Measurements from ENCODE around the gene LRRC56. TPM values are rescaled to one million over a fixed set of nuclear protein-coding genes. Genes with fewer than 3 reads are reported as not detected.
A peak's percentile ranks its signal among the peaks of the same experiment; 100 is the strongest.
"Not testable (repeated sequence)": the region's sequence is repeated elsewhere in the genome, so short reads cannot be mapped to it uniquely, and the experiment has no call there.

Gene LRRC56
- total and polyA plus RNA-seq, 9 donors = 1.7 to 8.4 (median 5.4) TPM

GRCh38 chr11:508956-509355 is 28.4 kb upstream of the LRRC56 start:
- no peak for DNase-seq
- H3K4me1 ChIP-seq (ENCODE audit: control insufficient read depth, insufficient read depth, low read length) = peaks cover 28% of the 10 kb centered on the region
- WGBS (ENCODE audit: insufficient coverage) = 100% methylated on average over 1 of the region's 5 CpGs
- no peaks in the 10 kb centered on the region for H3K27me3 ChIP-seq (ENCODE audit: control insufficient read depth, insufficient read depth, low read length)
- H3K4me3 ChIP-seq (ENCODE audit: low read length) = no peak overlapping the region
- no peaks in the 10 kb centered on the region for H3K9me3 ChIP-seq (replicated peaks; ENCODE audit: control insufficient read depth, low read depth, low read length)
- no peak overlapping the region for H3K27ac ChIP-seq (ENCODE audit: low read length)
- peaks cover 34% of the 10 kb centered on the region for H3K36me3 ChIP-seq (ENCODE audit: control insufficient read depth, insufficient read depth, low read length)

GRCh38 chr11:512761-513595 is 24.3 kb upstream of the LRRC56 start:
- Histone ChIP-seq H3K36me3 (ENCODE audit: control insufficient read depth, insufficient read depth, low read length) (peaks cover 42% of the 10 kb centered on the region), H3K9me3 (replicated peaks; ENCODE audit: control insufficient read depth, low read depth, low read length) (no peaks in the 10 kb centered on the region), H3K4me1 (ENCODE audit: control insufficient read depth, insufficient read depth, low read length) (peaks cover 3% of the 10 kb centered on the region), H3K27ac (ENCODE audit: low read length) (no peak overlapping the region), H3K4me3 (ENCODE audit: low read length) (no peak overlapping the region), H3K27me3 (ENCODE audit: control insufficient read depth, insufficient read depth, low read length) (no peaks in the 10 kb centered on the region)
- peak; percentile 3 for DNase-seq
- 92% methylated on average over 25 of the region's 29 CpGs for WGBS (ENCODE audit: insufficient coverage)

- H3K27ac ChIP-seq (ENCODE audit: low read length) = no peak overlapping the region
- no peak for DNase-seq
- no peak overlapping the region for H3K4me3 ChIP-seq (ENCODE audit: low read length)
- WGBS (ENCODE audit: insufficient coverage) = 93% methylated on average over 9 of the region's 10 CpGs
- H3K27me3 ChIP-seq (ENCODE audit: control insufficient read depth, insufficient read depth, low read length) = no peaks in the 10 kb centered on the region
- peaks cover 32% of the 10 kb centered on the region for H3K36me3 ChIP-seq (ENCODE audit: control insufficient read depth, insufficient read depth, low read length)
- peaks cover 6% of the 10 kb centered on the region for H3K4me1 ChIP-seq (ENCODE audit: control insufficient read depth, insufficient read depth, low read length)
- no peaks in the 10 kb centered on the region for H3K9me3 ChIP-seq (replicated peaks; ENCODE audit: control insufficient read depth, low read depth, low read length)
Measured at GRCh38 chr11:514606-515005, 22.7 kb upstream of the LRRC56 start.

DNA sequence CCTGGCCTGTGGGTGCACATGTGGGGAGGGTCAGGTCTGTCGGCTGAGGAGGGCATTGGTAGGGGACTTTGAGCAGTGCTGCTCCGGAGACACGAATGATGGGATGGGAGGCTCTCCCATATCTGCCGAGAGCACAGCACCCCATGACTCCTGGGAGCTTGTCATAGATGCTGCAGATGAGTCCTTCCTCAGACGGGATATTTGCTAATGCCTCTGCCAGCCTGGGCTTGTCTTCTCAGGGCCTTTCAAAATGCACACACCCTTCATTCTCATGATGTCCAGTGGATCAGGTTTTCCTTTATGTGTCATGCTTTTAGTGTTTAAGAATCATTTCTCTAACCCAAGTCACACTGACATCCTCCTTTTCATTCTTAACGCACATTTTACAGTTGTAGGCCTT is 22.2 kb upstream of the LRRC56 start:
- Histone ChIP-seq H3K36me3 (ENCODE audit: control insufficient read depth, insufficient read depth, low read length) (peaks cover 28% of the 10 kb centered on the region), H3K4me3 (ENCODE audit: low read length) (no peak overlapping the region), H3K27me3 (ENCODE audit: control insufficient read depth, insufficient read depth, low read length) (no peaks in the 10 kb centered on the region), H3K9me3 (replicated peaks; ENCODE audit: control insufficient read depth, low read depth, low read length) (no peaks in the 10 kb centered on the region), H3K4me1 (ENCODE audit: control insufficient read depth, insufficient read depth, low read length) (peaks cover 6% of the 10 kb centered on the region), H3K27ac (ENCODE audit: low read length) (no peak overlapping the region)
- no peak for DNase-seq
- WGBS (ENCODE audit: insufficient coverage) = 93% methylated on average over 3 of the region's 6 CpGs

DNA sequence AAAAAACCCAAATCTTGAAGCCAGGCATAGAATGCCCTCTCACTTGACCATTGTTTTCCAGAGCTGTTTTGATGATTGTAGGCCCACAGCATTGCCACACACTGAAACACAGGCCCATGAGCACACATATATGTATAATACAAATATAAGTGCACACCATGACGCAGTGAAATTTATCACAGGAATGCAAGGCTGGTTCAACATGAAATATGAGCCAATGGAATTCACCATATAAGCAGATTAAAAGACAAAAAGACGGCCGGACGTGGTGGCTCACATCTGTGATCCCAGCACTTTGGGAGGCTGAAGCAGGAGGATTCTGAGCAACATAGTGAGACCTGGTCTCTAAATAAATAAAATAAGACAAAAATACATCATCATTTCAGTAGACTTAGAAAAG is 20.9 kb upstream of the LRRC56 start:
- no peak overlapping the region for H3K27ac ChIP-seq (ENCODE audit: low read length)
- no peaks in the 10 kb centered on the region for H3K27me3 ChIP-seq (ENCODE audit: control insufficient read depth, insufficient read depth, low read length)
- H3K4me3 ChIP-seq (ENCODE audit: low read length) = no peak overlapping the region
- H3K4me1 ChIP-seq (ENCODE audit: control insufficient read depth, insufficient read depth, low read length) = peaks cover 6% of the 10 kb centered on the region
- no CpG with 5 or more reads among the region's 4 CpGs for WGBS (ENCODE audit: insufficient coverage)
- H3K9me3 ChIP-seq (replicated peaks; ENCODE audit: control insufficient read depth, low read depth, low read length) = no peaks in the 10 kb centered on the region
- peaks cover 19% of the 10 kb centered on the region for H3K36me3 ChIP-seq (ENCODE audit: control insufficient read depth, insufficient read depth, low read length)
- no peak for DNase-seq

- peak; percentile 2 for DNase-seq
- not testable (repeated sequence) for H3K9me3 ChIP-seq (replicated peaks; ENCODE audit: control insufficient read depth, low read depth, low read length); H3K4me3 ChIP-seq (ENCODE audit: low read length); H3K27me3 ChIP-seq (ENCODE audit: control insufficient read depth, insufficient read depth, low read length); H3K27ac ChIP-seq (ENCODE audit: low read length); H3K4me1 ChIP-seq (ENCODE audit: control insufficient read depth, insufficient read depth, low read length)
- WGBS (ENCODE audit: insufficient coverage) = 98% methylated on average over 28 of the region's 43 CpGs
- H3K36me3 ChIP-seq (ENCODE audit: control insufficient read depth, insufficient read depth, low read length) = peaks cover 15% of the 10 kb centered on the region
Measured at GRCh38 chr11:516918-517685, 20.2 kb upstream of the LRRC56 start.

GRCh38 chr11:518463-519202 is 18.7 kb upstream of the LRRC56 start:
- Histone ChIP-seq H3K4me1 (ENCODE audit: control insufficient read depth, insufficient read depth, low read length) (peaks cover 6% of the 10 kb centered on the region), H3K27ac (ENCODE audit: low read length) (peak overlapping the region; percentile 77), H3K9me3 (replicated peaks; ENCODE audit: control insufficient read depth, low read depth, low read length) (no peaks in the 10 kb centered on the region), H3K36me3 (ENCODE audit: control insufficient read depth, insufficient read depth, low read length) (peaks cover 8% of the 10 kb centered on the region), H3K4me3 (ENCODE audit: low read length) (peak overlapping the region; percentile 32), H3K27me3 (ENCODE audit: control insufficient read depth, insufficient read depth, low read length) (no peaks in the 10 kb centered on the region)
- WGBS (ENCODE audit: insufficient coverage) = under 1% methylated on average over 59 of the region's 74 CpGs
- DNase-seq = peak; percentile 89

DNA sequence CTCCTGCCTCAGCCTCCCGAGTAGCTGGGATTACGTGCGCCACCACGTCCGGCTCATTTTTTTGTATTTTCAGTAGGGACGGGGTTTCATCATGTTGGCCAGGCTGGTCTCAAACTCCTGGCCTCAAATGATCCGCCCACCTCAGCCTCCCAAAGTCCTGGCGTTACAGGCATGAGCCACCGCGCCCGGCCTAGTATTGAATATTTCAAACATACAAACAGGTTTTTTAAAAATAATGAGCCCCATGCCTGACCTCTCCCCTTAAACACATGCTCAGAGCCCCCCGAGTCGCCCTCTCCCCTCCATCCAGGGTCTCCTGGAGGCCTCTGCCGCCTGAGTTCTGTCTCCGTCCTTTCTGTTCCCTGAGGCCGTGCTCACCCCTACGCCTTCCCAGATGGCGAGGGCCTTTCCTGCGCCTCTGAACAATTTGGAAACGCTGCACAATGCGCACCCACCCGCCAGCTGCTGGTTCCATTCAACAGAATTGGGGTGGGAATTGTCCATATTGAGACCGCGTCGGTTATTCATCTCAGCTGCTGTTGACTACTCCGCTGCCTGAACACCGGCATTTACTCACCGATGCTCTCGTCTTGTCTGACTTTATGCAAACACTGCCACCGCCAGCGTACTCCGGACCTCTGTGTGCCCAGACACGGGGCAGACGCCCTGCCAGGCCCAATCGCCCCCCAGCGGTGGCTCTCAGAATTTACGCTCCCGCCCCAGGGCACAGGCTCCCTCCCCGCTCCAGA is 16.7 kb upstream of the LRRC56 start:
- no peak for DNase-seq
- no peaks in the 10 kb centered on the region for H3K27me3 ChIP-seq (ENCODE audit: control insufficient read depth, insufficient read depth, low read length)
- H3K27ac ChIP-seq (ENCODE audit: low read length) = no peak overlapping the region
- no peaks in the 10 kb centered on the region for H3K9me3 ChIP-seq (replicated peaks; ENCODE audit: control insufficient read depth, low read depth, low read length)
- no peak overlapping the region for H3K4me3 ChIP-seq (ENCODE audit: low read length)
- WGBS (ENCODE audit: insufficient coverage) = 91% methylated on average over 36 of the region's 39 CpGs
- peaks cover 6% of the 10 kb centered on the region for H3K4me1 ChIP-seq (ENCODE audit: control insufficient read depth, insufficient read depth, low read length)
- no peaks in the 10 kb centered on the region for H3K36me3 ChIP-seq (ENCODE audit: control insufficient read depth, insufficient read depth, low read length)

- no peak overlapping the region for H3K27ac ChIP-seq (ENCODE audit: low read length)
- no peak for DNase-seq
- H3K27me3 ChIP-seq (ENCODE audit: control insufficient read depth, insufficient read depth, low read length) = no peaks in the 10 kb centered on the region
- H3K9me3 ChIP-seq (replicated peaks; ENCODE audit: control insufficient read depth, low read depth, low read length) = no peaks in the 10 kb centered on the region
- H3K4me3 ChIP-seq (ENCODE audit: low read length) = no peak overlapping the region
- 87% methylated on average over 5 of the region's 10 CpGs for WGBS (ENCODE audit: insufficient coverage)
- H3K36me3 ChIP-seq (ENCODE audit: control insufficient read depth, insufficient read depth, low read length) = no peaks in the 10 kb centered on the region
- H3K4me1 ChIP-seq (ENCODE audit: control insufficient read depth, insufficient read depth, low read length) = peaks cover 6% of the 10 kb centered on the region
Measured at GRCh38 chr11:521177-521688, 16.1 kb upstream of the LRRC56 start.

Measured in muscle of leg (tissue), 11 donors.